HL-60/S4 treated with phorbol 12-myristate 13-acetate at 8.2 ng/mL for 4 days and 3 days (cell line): ENCODE data around the gene NAIP.
"Not testable (repeated sequence)": the region's sequence is repeated elsewhere in the genome, so short reads cannot be mapped to it uniquely, and the experiment has no call there.

Experiments used
- in situ Hi-C: fragments of 300-500 bp; cut with MboI; formaldehyde crosslinking; loops from 2 replicates; pipeline ENCODE4 v1.15.0; 2022; ENCODE audit warnings: low sequenced_read_pairs

NAIP gene, protein sequence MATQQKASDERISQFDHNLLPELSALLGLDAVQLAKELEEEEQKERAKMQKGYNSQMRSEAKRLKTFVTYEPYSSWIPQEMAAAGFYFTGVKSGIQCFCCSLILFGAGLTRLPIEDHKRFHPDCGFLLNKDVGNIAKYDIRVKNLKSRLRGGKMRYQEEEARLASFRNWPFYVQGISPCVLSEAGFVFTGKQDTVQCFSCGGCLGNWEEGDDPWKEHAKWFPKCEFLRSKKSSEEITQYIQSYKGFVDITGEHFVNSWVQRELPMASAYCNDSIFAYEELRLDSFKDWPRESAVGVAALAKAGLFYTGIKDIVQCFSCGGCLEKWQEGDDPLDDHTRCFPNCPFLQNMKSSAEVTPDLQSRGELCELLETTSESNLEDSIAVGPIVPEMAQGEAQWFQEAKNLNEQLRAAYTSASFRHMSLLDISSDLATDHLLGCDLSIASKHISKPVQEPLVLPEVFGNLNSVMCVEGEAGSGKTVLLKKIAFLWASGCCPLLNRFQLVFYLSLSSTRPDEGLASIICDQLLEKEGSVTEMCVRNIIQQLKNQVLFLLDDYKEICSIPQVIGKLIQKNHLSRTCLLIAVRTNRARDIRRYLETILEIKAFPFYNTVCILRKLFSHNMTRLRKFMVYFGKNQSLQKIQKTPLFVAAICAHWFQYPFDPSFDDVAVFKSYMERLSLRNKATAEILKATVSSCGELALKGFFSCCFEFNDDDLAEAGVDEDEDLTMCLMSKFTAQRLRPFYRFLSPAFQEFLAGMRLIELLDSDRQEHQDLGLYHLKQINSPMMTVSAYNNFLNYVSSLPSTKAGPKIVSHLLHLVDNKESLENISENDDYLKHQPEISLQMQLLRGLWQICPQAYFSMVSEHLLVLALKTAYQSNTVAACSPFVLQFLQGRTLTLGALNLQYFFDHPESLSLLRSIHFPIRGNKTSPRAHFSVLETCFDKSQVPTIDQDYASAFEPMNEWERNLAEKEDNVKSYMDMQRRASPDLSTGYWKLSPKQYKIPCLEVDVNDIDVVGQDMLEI (N-terminal part only)

GRCh38 chr5:71025289-71025953 lies at the start of gene NAIP:
TSS of gene NAIP (minus strand) at chr5:71025339. CDS start at chr5:71012915, 12,424 bp downstream.
- in situ Hi-C loops, result not testable (repeated sequence)

DNA sequence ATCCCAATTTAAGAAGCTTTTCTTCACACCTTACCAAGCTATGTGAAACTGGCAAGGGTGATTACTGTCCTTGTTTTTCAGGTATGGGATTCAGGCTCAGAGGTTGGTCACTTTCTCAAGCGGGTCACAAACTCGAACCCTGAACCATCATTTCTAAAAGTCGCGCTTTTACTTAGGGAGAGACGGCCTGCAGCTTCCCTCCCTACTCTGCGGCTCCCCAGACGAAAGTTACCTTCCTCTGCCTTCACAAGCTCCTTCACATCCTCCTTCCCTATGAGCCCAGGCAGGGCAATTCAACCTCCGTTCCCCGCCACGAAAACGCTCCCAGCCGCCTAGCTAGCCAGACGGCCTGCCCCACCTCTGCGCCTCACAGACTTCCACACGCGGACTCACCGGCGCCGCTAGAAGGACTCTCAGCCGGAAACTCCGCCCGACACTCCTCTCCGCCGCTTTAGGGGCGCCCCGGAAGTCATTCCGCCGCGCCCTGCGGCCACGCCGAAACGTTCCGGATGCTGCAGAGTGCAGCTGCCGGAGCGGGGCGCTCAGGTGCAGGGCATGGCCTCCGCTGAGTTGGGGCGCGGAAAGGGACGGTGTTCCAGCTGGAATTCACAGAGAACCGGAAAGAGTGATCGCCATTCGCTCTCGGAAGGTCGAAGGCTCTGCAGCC lies 42.3 kb upstream of the NAIP start, which contains the start of gene GTF2H2:
Gene GTF2H2 (minus strand): TSS at position 415 of the 667 bp plus-strand sequence. CDS start 4,913 bp downstream, outside the sequence.
- in situ Hi-C loops, result not testable (repeated sequence)

- in situ Hi-C loops, result not testable (repeated sequence)
Measured at GRCh38 chr5:71061322-71061721, 36.2 kb upstream of the NAIP start.

DNA sequence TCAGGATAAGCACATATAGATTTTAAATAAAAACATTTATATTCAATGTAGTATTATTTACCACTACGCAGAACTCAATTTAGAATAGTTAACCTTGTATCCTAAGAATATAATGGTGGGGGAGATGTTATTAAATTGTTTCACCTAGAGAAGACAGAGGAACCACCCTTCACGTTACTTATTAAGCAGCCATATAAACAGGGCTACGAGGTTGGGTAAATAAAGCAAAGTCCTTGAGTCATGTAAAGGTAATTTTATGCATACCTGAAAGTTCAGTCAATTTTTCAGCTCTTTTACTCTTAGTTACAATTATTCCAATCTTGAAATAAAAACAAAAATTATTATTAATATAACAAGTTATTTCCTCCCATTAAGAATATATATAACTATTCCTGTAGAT lies 34.3 kb upstream of the NAIP start:
- in situ Hi-C loops, result not testable (repeated sequence)

DNA sequence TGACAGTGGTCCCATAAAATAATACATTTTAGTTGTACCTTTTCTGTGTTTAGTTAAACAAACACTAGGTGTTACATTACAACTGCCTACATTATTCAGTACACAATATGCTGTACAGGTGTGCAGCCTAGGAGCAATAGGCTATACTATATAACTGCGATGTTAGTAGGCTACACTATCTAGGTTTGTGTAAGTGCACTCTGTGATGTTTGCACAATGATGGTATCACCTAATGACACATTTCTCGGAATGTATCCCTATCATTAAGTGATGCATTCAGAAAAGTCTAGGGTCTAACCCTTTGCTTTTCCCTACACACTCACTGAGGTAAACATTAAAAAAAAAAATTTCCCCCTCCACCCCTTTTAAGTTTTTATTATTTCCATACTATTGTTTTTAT lies 19.7 kb upstream of the NAIP start:
- in situ Hi-C loops, result not testable (repeated sequence)

- in situ Hi-C loops, result not testable (repeated sequence)
Measured at GRCh38 chr5:71044128-71044527, 19.0 kb upstream of the NAIP start.

GRCh38 chr5:71031046-71031776 lies 6.1 kb upstream of the NAIP start:
- in situ Hi-C loops, result not testable (repeated sequence)

DNA sequence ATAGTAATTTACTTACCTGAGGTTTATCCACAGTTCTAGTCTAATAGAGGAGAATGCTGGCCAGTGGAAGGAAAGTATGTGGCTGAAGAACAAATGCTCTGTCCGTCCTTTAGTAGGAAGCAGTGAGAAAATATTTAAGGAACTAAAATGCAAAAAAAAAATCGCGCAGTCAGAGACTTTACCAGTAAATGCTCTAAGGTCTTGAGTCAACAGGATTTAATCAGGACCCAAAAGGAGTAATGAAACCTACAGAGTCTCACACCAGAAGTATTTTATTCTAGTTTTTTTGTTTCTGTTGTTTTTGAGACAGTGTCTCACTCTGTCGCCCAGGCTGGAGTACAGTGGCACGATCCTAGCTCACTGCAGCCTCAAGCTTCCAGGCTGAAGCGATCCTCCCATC lies 4.5 kb downstream of the NAIP start:
- in situ Hi-C loops, result not testable (repeated sequence)

GRCh38 chr5:71018376-71019005 lies 6.6 kb downstream of the NAIP start:
- in situ Hi-C loops, result not testable (repeated sequence)

- in situ Hi-C loops, result no loop called here
Measured at GRCh38 chr5:71014176-71014575, 11.0 kb downstream of the NAIP start.

GRCh38 chr5:71013575-71013974 lies 11.6 kb downstream of the NAIP start:
- in situ Hi-C loops, result no loop called here

- in situ Hi-C loops, result no loop called here
Measured at GRCh38 chr5:71011194-71011792, 13.8 kb downstream of the NAIP start.

GRCh38 chr5:71006983-71007382 lies 18.2 kb downstream of the NAIP start:
- in situ Hi-C loops, result not testable (repeated sequence)

GRCh38 chr5:70984882-70985281 lies 40.3 kb downstream of the NAIP start:
- in situ Hi-C loops, result not testable (repeated sequence)

DNA sequence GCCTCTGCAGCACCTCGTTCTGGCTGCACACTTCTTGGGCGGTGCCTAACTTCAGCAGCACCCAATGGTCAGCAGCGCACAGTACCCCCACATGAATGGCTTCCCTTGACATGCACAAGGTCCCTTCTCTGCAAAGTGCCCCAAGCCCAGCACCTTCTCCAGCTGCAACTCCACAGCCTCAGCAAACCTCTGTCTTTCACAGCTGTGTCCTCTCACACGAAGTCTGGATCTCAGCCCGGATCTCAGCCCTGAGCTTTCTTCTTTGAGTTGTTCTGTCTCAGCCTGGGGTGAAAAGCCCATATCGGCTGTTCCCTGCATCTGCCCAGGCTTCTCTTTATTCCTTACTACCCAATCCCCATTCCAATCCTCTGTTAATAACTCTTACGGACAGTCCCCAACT lies 57.9 kb downstream of the NAIP start:
- in situ Hi-C loops, result not testable (repeated sequence)

DNA sequence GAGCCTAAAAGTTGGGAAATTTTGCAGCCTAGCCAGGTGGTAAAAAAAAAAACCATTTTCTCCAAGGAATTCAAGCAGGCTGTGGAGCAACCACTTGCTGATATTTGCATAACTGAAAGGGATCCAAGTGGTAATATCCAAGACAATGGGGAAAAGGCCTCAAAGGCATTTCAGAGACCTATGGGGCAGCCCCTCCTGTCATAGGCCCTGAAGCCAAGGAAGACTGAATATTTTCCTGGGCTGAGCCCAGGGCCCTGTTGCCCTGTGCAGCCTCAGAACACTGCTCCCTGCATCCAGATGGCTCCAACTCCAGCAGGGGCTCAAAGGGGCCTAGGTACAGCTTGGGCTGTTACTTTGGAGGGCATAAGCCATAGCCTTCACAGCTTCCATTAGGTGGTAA lies 60.6 kb downstream of the NAIP start:
- in situ Hi-C loops, result not testable (repeated sequence)

GRCh38 chr5:70953068-70953467 lies 72.1 kb downstream of the NAIP start:
- in situ Hi-C loops, result not testable (repeated sequence)

GRCh38 chr5:70932560-70932959 lies 92.6 kb downstream of the NAIP start:
- in situ Hi-C loops, result not testable (repeated sequence)
